IgD-negative memory B cell (primary cell): ENCODE results near the gene RTN4RL2. TPM values are rescaled to one million over a fixed set of nuclear protein-coding genes. Genes with fewer than 3 reads are reported as not detected.

Source experiments
- H3K27ac Mint-ChIP-seq, 3 donors: one replicate each; pipeline ENCODE4 v1.8.0; 2020 to 2022; ENCODE audit warnings: mild to moderate bottlenecking in 3 of 3, mixed read lengths in 3 of 3, moderate library complexity in 1 of 3
- H3K27me3 Mint-ChIP-seq: one replicate; pipeline ENCODE4 v1.8.0; 2021; ENCODE audit warnings: mixed read lengths
- H3K36me3 Mint-ChIP-seq: one replicate; pipeline ENCODE4 v1.8.0; 2020; ENCODE audit warnings: mild to moderate bottlenecking, mixed read lengths
- H3K4me1 Mint-ChIP-seq, 3 donors: one replicate each; pipeline ENCODE4 v1.8.0; 2020 to 2022; ENCODE audit warnings: mixed read lengths in 3 of 3, mild to moderate bottlenecking in 1 of 3
- H3K4me3 Mint-ChIP-seq, 4 donors: one replicate each; pipeline ENCODE4 v1.8.0; 2020 to 2022; ENCODE audit warnings: mild to moderate bottlenecking in 4 of 4, mixed read lengths in 4 of 4, moderate library complexity in 3 of 4
- H3K9me3 Mint-ChIP-seq, 3 donors: one replicate each; pipeline ENCODE4 v1.8.0; 2020 to 2021; ENCODE audit warnings: mixed read lengths in 3 of 3, mild to moderate bottlenecking in 1 of 3
- polyA plus RNA-seq: library from polyadenylated mRNA; unstranded; fragments of 300-500 nt; fragmentation: Illumina TruSeq; gene quantifications from one replicate; pipeline ENCODE4 v1.2.3, GENCODE V29; 2021

The RTN4RL2 gene
- polyA plus RNA-seq, 1 donor from 2014 or later, result 0.14 TPM

- Mint-ChIP-seq H3K27ac (peak overlapping the region in 2 of 3 donors; percentile 18 to 67), H3K36me3 (peaks cover 3% of the 10 kb centered on the region), H3K9me3 (no peaks in the 10 kb centered on the region), H3K4me1 (peaks cover 22 to 27% (median 22%) of the 10 kb centered on the region in 3 donors), H3K4me3 (peak overlapping the region; percentile 49 to 95 (median 88)), H3K27me3 (no peaks in the 10 kb centered on the region)
Measured at GRCh38 chr11:57426439-57426928, 33.8 kb upstream of the RTN4RL2 start.

- peaks cover 3% of the 10 kb centered on the region for H3K36me3 Mint-ChIP-seq
- peaks cover 22 to 27% (median 22%) of the 10 kb centered on the region in 3 donors for H3K4me1 Mint-ChIP-seq
- no peaks in the 10 kb centered on the region for H3K27me3 Mint-ChIP-seq
- H3K27ac Mint-ChIP-seq, result peak within 1 kb of the TSS; percentile 18 to 67 (median 52)
- H3K4me3 Mint-ChIP-seq, result peak within 1 kb of the TSS; percentile 49 to 95 (median 88)
- H3K9me3 Mint-ChIP-seq, result no peaks in the 10 kb centered on the region
Measured at GRCh38 chr11:57426929-57427726, 33.2 kb upstream of the RTN4RL2 start, which contains the start of gene SLC43A3. SLC43A3 (minus strand) TSS chr11:57427121; CDS start chr11:57426172, 949 bp downstream.

- H3K27ac Mint-ChIP-seq, result peak overlapping the region in 1 of 3 donors; percentile 52
Measured at GRCh38 chr11:57427727-57428082, 32.6 kb upstream of the RTN4RL2 start.

GRCh38 chr11:57428643-57429042, 31.7 kb upstream of the RTN4RL2 start:
- Mint-ChIP-seq H3K27ac (no peak overlapping the region), H3K4me3 (peak overlapping the region in 1 of 4 donors; percentile 47), H3K36me3 (peaks cover 3% of the 10 kb centered on the region), H3K27me3 (no peaks in the 10 kb centered on the region), H3K9me3 (no peaks in the 10 kb centered on the region), H3K4me1 (peaks cover 21 to 25% (median 22%) of the 10 kb centered on the region in 3 donors)

More at GRCh38 chr11:57427727-57428082, 32.6 kb upstream of the RTN4RL2 start:
- no peaks in the 10 kb centered on the region for H3K27me3 Mint-ChIP-seq
- peak overlapping the region; percentile 49 to 93 (median 76) for H3K4me3 Mint-ChIP-seq
- H3K4me1 Mint-ChIP-seq, result peaks cover 22 to 25% (median 22%) of the 10 kb centered on the region in 3 donors
- no peaks in the 10 kb centered on the region for H3K9me3 Mint-ChIP-seq
- H3K36me3 Mint-ChIP-seq, result peaks cover 3% of the 10 kb centered on the region

- no peak overlapping the region for H3K4me3 Mint-ChIP-seq
- H3K9me3 Mint-ChIP-seq, result no peaks in the 10 kb centered on the region
- no peaks in the 10 kb centered on the region for H3K27me3 Mint-ChIP-seq
- H3K27ac Mint-ChIP-seq, result no peak overlapping the region
- H3K36me3 Mint-ChIP-seq, result peaks cover 3% of the 10 kb centered on the region
- peaks cover 13 to 21% (median 16%) of the 10 kb centered on the region in 3 donors for H3K4me1 Mint-ChIP-seq
Measured at GRCh38 chr11:57429946-57430345, 30.4 kb upstream of the RTN4RL2 start.

- no peak overlapping the region for H3K4me3 Mint-ChIP-seq
- H3K27ac Mint-ChIP-seq, result no peak overlapping the region
- H3K4me1 Mint-ChIP-seq, result peaks cover 7 to 14% (median 12%) of the 10 kb centered on the region in 3 donors
- H3K27me3 Mint-ChIP-seq, result no peaks in the 10 kb centered on the region
- peaks cover 3% of the 10 kb centered on the region for H3K36me3 Mint-ChIP-seq
- no peaks in the 10 kb centered on the region for H3K9me3 Mint-ChIP-seq
Measured at GRCh38 chr11:57430952-57431351, 29.4 kb upstream of the RTN4RL2 start.

GRCh38 chr11:57432149-57432561, 28.2 kb upstream of the RTN4RL2 start:
- H3K4me1 Mint-ChIP-seq, result peaks cover 0 to 7% (median 3%) of the 10 kb centered on the region in 3 donors
- H3K9me3 Mint-ChIP-seq, result no peaks in the 10 kb centered on the region
- no peak overlapping the region for H3K4me3 Mint-ChIP-seq
- H3K27me3 Mint-ChIP-seq, result no peaks in the 10 kb centered on the region
- peaks cover 3% of the 10 kb centered on the region for H3K36me3 Mint-ChIP-seq
- peak overlapping the region in 1 of 3 donors; percentile 57 for H3K27ac Mint-ChIP-seq

- peaks cover 2% of the 10 kb centered on the region for H3K36me3 Mint-ChIP-seq
- H3K4me3 Mint-ChIP-seq, result no peak overlapping the region
- no peaks in the 10 kb centered on the region for H3K9me3 Mint-ChIP-seq
- H3K27me3 Mint-ChIP-seq, result no peaks in the 10 kb centered on the region
- no peak overlapping the region for H3K27ac Mint-ChIP-seq
- H3K4me1 Mint-ChIP-seq, result peaks cover 0 to under 1% (median 0%) of the 10 kb centered on the region in 3 donors
Measured at GRCh38 chr11:57432714-57433163, 27.6 kb upstream of the RTN4RL2 start.

GRCh38 chr11:57434640-57435546, 25.4 kb upstream of the RTN4RL2 start:
- Mint-ChIP-seq H3K27ac (no peak overlapping the region), H3K9me3 (no peaks in the 10 kb centered on the region), H3K27me3 (no peaks in the 10 kb centered on the region), H3K4me3 (no peak overlapping the region), H3K4me1 (no peaks in the 10 kb centered on the region), H3K36me3 (peaks cover 2% of the 10 kb centered on the region)

- no peaks in the 10 kb centered on the region for H3K27me3 Mint-ChIP-seq
- H3K36me3 Mint-ChIP-seq, result peaks cover 2% of the 10 kb centered on the region
- H3K9me3 Mint-ChIP-seq, result no peaks in the 10 kb centered on the region
- H3K4me1 Mint-ChIP-seq, result no peaks in the 10 kb centered on the region
- no peak overlapping the region for H3K4me3 Mint-ChIP-seq
- no peak overlapping the region for H3K27ac Mint-ChIP-seq
Measured at GRCh38 chr11:57436031-57436430, 24.3 kb upstream of the RTN4RL2 start.

GRCh38 chr11:57438345-57439285, 21.7 kb upstream of the RTN4RL2 start:
- H3K4me1 Mint-ChIP-seq, result no peaks in the 10 kb centered on the region
- no peak overlapping the region for H3K27ac Mint-ChIP-seq
- peaks cover 2% of the 10 kb centered on the region for H3K36me3 Mint-ChIP-seq
- H3K4me3 Mint-ChIP-seq, result no peak overlapping the region
- H3K9me3 Mint-ChIP-seq, result no peaks in the 10 kb centered on the region
- H3K27me3 Mint-ChIP-seq, result no peaks in the 10 kb centered on the region

GRCh38 chr11:57439786-57440185, 20.5 kb upstream of the RTN4RL2 start:
- Mint-ChIP-seq H3K27ac (no peak overlapping the region), H3K27me3 (no peaks in the 10 kb centered on the region), H3K36me3 (peaks cover 2% of the 10 kb centered on the region), H3K4me3 (no peak overlapping the region), H3K9me3 (no peaks in the 10 kb centered on the region), H3K4me1 (no peaks in the 10 kb centered on the region)

- Mint-ChIP-seq H3K27ac (no peak overlapping the region), H3K4me1 (no peaks in the 10 kb centered on the region), H3K27me3 (peaks cover 4% of the 10 kb centered on the region), H3K9me3 (no peaks in the 10 kb centered on the region), H3K4me3 (no peak overlapping the region), H3K36me3 (peaks cover 3% of the 10 kb centered on the region)
Measured at GRCh38 chr11:57440744-57441414, 19.4 kb upstream of the RTN4RL2 start.
